ENCODE data around the gene MRTO4. TPM values are rescaled to one million over a fixed set of nuclear protein-coding genes. Genes with fewer than 3 reads are reported as not detected.

The MRTO4 gene
- total RNA-seq, 1 donor from 2014 or later, result 8.7 TPM

- ATAC-seq, result no peak
- no peak for DNase-seq (ENCODE audit: low spot score)
These were observed 56.9 kb downstream of the MRTO4 start for GRCh38 chr1:19308509-19308907.

GRCh38 chr1:19309123-19309813, 57.7 kb downstream of the MRTO4 start:
- no peak for ATAC-seq
- no peak for DNase-seq (ENCODE audit: low spot score)

Other genes starting within 250 kb of the MRTO4 start
- gene UBR4, start 41.5 kb upstream of the MRTO4 start, total RNA-seq, result 127 TPM
- 19.7 TPM for gene EMC1, start 281 bp upstream of the MRTO4 start, total RNA-seq
- 111 TPM for gene AKR7A3, start 37.0 kb downstream of the MRTO4 start, total RNA-seq
- 53.5 TPM for gene AKR7A2, start 60.3 kb downstream of the MRTO4 start, total RNA-seq
- gene SLC66A1, start 60.5 kb downstream of the MRTO4 start, total RNA-seq, result 9.1 TPM
- gene CAPZB, start 233.7 kb downstream of the MRTO4 start, total RNA-seq, result 91.4 TPM

Measured in left lobe of liver (tissue), 2 donors.